ENCODE measurements around the gene LONP2. TPM values are rescaled to one million over a fixed set of nuclear protein-coding genes. Genes with fewer than 3 reads are reported as not detected.
A peak's percentile ranks its signal among the peaks of the same experiment; 100 is the strongest.

LONP2 gene, protein sequence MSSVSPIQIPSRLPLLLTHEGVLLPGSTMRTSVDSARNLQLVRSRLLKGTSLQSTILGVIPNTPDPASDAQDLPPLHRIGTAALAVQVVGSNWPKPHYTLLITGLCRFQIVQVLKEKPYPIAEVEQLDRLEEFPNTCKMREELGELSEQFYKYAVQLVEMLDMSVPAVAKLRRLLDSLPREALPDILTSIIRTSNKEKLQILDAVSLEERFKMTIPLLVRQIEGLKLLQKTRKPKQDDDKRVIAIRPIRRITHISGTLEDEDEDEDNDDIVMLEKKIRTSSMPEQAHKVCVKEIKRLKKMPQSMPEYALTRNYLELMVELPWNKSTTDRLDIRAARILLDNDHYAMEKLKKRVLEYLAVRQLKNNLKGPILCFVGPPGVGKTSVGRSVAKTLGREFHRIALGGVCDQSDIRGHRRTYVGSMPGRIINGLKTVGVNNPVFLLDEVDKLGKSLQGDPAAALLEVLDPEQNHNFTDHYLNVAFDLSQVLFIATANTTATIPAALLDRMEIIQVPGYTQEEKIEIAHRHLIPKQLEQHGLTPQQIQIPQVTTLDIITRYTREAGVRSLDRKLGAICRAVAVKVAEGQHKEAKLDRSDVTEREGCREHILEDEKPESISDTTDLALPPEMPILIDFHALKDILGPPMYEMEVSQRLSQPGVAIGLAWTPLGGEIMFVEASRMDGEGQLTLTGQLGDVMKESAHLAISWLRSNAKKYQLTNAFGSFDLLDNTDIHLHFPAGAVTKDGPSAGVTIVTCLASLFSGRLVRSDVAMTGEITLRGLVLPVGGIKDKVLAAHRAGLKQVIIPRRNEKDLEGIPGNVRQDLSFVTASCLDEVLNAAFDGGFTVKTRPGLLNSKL
- polyA plus RNA-seq: 31.8 TPM

DNA sequence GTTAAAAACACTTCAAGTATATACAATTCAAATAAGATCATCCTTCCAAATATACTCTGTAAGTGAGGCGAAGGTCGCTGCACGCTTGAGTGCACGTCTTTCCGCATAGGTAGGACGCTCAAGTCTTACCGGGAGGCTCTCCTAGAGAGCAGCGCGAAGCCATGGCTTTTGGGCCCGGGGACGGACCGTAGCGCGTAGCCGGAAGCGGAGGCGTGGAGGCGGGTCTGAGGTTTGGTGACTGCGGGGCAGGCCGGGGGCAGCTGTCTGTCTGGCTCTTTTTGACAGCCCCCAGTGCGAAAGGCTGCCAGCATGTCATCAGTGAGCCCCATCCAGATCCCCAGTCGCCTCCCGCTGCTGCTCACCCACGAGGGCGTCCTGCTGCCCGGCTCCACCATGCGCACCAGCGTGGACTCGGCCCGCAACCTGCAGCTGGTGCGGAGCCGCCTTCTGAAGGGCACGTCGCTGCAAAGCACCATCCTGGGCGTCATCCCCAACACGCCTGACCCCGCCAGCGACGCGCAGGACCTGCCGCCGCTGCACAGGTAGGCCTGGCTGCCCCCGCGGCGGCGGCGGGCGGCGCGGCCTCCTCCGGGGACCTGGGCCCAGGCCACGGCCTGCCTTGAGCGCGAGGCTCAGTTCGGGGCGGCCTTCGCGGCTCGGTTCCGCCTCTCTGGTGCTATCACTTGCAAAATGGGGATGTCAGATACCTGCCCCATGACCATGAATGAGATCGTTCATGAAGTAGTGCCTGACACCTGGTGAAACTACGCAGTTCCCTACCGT, at the start of gene LONP2:
Gene LONP2, plus strand, starts transcription at position 221 of the 783 bp plus-strand sequence. Its CDS starts 89 bp downstream, at position 310.
- H3K36me3 Mint-ChIP-seq: peaks cover 7% of the 10 kb centered on the region
- H3K4me1 Mint-ChIP-seq: peaks cover 22 to 29% (median 28%) of the 10 kb centered on the region in 3 donors
- no peaks in the 10 kb centered on the region for H3K27me3 Mint-ChIP-seq
- H3K9me3 Mint-ChIP-seq: peaks cover 0 to 6% (median 0%) of the 10 kb centered on the region in 3 donors
- peak within 1 kb of the TSS; percentile 87 to 98 (median 96) for H3K27ac Mint-ChIP-seq
- H3K4me3 Mint-ChIP-seq: peak within 1 kb of the TSS; percentile 92 to 99 (median 94)

DNA sequence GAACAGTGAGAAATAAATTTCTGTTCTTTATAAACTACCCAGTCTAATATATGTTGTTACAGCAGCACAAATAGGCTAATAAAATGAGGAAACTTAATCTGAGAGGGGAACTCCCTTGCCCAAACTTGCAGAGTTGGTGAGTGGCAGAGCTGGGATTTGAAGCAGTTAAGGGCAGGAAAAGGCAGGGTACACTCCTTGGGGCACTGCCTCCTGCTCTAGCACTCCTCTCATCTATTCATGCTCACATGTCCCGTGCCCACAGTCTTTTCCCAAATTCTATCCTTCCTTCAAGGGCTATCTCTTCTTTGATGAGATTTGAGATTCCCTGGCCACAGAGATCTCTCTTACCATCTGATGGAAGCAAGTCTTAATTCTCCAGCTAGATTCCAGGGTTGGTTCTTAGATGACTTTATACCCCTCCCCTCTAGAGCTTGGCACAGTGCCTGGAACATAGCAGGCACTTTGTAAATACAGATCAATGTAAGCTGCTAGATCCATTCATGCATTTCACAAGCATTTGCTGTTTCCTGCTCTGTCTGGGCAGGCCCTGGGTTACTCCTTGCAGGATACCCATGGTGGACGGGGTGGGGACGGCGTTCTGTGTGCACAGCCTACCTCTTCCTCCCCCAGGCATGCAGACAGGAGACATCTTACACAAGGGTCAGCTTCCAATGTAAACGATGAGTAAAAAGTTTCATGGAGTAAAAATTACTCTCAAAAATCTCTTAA, 49.1 kb upstream of the LONP2 start:
- Mint-ChIP-seq H3K27ac (no peak overlapping the region), H3K9me3 (peaks cover 0 to 4% (median 2%) of the 10 kb centered on the region in 3 donors)

DNA sequence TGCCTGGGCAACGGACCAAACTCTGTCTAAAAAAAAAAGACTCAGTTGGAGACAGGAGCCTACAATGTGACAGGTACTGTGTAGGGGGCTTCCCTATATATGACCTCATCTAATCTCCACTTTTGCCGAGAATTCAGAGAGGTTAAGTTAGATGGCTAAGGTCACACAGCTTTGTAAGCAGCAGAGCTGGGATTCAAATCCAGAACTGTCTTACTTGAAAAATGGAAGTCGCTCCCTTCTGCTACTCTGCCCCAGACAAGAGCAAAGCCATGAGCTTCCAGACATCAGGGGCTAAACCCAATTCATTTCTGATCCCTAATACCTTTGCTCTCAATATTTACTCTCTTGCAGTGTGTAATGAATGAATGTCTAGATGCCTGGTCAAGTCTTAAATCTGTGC, 46.8 kb upstream of the LONP2 start:
- Mint-ChIP-seq H3K36me3 (no peaks in the 10 kb centered on the region), H3K4me1 (no peaks in the 10 kb centered on the region), H3K27me3 (peaks cover 6% of the 10 kb centered on the region), H3K4me3 (no peak overlapping the region), H3K9me3 (peaks cover 0 to 4% (median 2%) of the 10 kb centered on the region in 3 donors), H3K27ac (no peak overlapping the region)

More for the DNA sequence above, 49.1 kb upstream of the LONP2 start:
- Mint-ChIP-seq H3K4me1 (peaks cover 0 to 1% (median 1%) of the 10 kb centered on the region in 3 donors), H3K27me3 (peaks cover 4% of the 10 kb centered on the region), H3K4me3 (no peak overlapping the region), H3K36me3 (peaks cover 3% of the 10 kb centered on the region)

DNA sequence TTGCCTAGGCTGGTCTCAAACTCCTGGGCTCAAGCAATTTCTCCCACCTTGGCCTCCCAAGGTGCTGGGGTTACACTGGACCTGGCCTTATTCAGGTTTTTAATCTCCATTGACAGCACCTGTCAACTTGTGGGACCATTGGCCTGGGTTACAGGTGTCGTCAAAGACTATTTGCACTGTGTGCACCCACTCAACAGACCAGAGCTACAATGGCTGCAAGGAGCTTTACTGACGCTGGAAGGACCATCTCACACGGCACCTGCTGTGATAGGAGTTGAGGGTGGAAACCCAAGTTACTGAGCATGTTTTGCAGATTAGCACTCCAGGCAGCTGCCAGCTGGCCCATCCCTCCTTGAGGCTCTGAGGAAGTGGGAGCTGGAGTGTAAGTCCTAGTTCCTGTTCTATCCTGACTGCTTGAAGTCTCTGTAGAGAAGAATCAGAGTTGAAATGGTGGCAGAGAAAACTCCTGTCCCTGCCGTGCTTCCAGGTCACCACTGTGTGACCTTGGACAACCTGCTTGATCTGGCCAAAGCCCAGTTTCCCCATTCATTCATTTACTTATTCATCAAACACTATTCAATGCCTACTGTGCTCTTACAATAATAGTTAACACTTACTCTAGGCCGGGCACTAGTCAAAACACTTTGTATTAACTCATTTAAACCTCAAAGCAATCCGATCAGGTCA, 42.4 kb upstream of the LONP2 start:
- H3K27ac Mint-ChIP-seq: no peak overlapping the region
- H3K4me1 Mint-ChIP-seq: no peaks in the 10 kb centered on the region
- H3K27me3 Mint-ChIP-seq: peaks cover 14% of the 10 kb centered on the region
- peaks cover 0 to 4% (median 2%) of the 10 kb centered on the region in 3 donors for H3K9me3 Mint-ChIP-seq
- no peak overlapping the region for H3K4me3 Mint-ChIP-seq
- no peaks in the 10 kb centered on the region for H3K36me3 Mint-ChIP-seq

DNA sequence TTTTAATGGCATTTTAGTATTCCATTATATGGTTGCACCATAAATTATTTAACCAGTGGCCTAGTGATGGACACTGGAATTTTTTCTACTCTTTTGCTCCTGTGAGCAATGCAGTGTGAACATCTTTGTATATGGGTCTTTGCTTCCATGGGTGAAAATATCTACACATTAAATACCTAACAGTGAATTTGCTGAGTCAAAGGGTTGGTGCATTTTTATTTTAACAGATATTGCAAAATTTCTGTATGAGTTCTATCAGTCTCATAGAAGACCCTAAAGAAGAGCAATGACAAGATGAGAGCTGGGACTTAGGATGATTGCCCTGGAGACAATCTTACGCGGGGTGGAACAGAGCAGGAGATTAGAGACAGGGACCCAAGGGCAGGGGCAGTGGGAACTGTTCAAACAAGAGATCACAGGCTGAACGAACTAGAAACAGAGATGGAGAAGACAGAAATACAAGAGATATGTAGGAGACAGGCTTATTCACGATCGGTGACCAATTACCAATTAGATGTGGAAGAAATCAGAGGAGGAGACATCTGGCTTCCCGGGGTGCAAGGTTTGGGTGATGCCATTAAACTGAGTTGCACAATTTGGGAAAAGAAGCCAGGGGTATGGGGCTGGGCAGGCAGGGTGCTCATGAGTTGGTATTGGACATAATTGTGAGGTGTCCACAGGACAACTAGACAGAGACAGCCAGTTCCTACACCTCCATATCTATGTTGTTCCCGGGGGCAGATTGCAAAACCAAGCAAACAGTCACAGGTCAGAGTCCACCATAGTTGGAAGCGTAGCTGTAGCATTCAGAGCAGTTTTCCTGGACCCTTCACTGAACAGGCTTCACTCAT, 39.9 kb upstream of the LONP2 start:
- Mint-ChIP-seq H3K4me1 (peaks cover 0 to 2% (median 0%) of the 10 kb centered on the region in 3 donors), H3K27me3 (peaks cover 14% of the 10 kb centered on the region), H3K4me3 (no peak overlapping the region), H3K27ac (no peak overlapping the region), H3K9me3 (no peaks in the 10 kb centered on the region), H3K36me3 (peaks cover 2% of the 10 kb centered on the region)

DNA sequence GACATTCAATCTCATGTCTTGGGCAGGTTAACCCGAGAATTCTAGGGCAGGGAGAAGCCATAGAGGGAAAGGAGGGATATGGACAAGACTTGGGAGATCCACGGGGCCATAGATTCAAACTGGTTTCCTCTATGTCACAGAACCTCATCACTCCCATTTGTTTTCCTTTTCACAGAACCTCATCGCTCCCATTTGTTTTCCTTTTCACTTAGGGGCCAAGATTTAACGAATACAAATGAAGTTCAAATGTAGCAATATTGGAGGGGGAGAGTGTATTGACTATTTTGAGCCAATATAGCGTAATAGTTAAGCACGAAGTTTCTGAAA, 39.3 kb upstream of the LONP2 start:
- Mint-ChIP-seq H3K27ac (no peak overlapping the region), H3K36me3 (peaks cover 2% of the 10 kb centered on the region), H3K27me3 (peaks cover 14% of the 10 kb centered on the region), H3K9me3 (no peaks in the 10 kb centered on the region), H3K4me3 (no peak overlapping the region), H3K4me1 (peaks cover 0 to 2% (median 0%) of the 10 kb centered on the region in 3 donors)

DNA sequence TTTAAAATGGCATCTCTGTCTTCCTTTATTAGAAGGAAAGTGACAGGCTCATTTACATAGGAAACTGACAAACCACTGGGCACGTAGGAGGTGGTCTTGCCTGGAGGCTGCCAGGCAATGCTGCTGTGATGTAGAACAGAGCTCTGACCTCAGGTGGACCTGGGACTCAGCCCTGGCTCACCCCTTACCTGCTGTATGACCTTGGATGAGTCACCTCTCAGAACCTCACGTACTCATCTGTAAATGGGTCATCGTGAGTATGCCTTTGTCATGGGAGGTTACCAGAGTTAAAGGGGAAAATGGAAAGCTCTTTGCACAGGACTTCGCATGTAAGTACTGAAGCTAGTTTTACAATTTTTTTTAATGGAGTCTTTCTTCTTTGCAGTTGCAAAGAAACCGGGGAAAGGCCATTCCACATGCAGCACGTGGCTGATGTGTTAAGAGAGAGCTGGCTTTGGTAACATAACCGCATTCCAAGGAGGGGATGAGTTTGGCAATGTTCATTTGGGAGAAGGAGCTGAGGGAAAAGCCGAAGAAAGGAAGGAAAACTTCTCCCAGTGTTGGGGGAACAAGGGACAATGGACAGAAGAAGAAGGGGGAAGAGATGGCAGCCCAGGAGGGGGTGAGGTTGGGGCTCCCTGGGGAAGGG, 37.4 kb upstream of the LONP2 start:
- Mint-ChIP-seq H3K9me3 (no peaks in the 10 kb centered on the region), H3K36me3 (peaks cover 2% of the 10 kb centered on the region), H3K27me3 (peaks cover 12% of the 10 kb centered on the region), H3K4me3 (peak overlapping the region in 1 of 4 donors; percentile 4), H3K27ac (no peak overlapping the region), H3K4me1 (peaks cover 0 to 2% (median 0%) of the 10 kb centered on the region in 3 donors)

DNA sequence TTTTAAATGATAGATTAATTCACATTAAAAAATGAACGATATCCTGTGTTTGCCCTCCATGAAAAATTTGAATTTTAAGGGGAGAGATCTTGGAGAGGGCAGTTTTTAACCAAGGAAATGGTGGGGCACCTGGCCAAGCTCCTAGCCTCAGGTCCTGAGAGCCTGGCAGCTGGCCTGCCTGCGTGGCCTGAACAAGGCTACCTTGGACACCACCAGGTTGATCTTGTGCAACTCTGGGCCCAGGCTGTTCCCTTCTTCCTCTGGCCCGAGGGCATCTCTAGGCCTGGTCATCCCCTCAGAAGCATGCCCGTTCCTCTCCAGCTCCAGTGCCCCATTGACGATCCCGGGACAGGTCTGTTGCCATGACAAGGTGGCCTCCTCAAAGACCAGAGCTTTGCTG, 33.4 kb upstream of the LONP2 start:
- H3K27me3 Mint-ChIP-seq: peaks cover 6% of the 10 kb centered on the region
- H3K4me3 Mint-ChIP-seq: no peak overlapping the region
- peaks cover 2% of the 10 kb centered on the region for H3K36me3 Mint-ChIP-seq
- H3K9me3 Mint-ChIP-seq: no peaks in the 10 kb centered on the region
- peaks cover 0 to 2% (median 0%) of the 10 kb centered on the region in 3 donors for H3K4me1 Mint-ChIP-seq
- no peak overlapping the region for H3K27ac Mint-ChIP-seq

DNA sequence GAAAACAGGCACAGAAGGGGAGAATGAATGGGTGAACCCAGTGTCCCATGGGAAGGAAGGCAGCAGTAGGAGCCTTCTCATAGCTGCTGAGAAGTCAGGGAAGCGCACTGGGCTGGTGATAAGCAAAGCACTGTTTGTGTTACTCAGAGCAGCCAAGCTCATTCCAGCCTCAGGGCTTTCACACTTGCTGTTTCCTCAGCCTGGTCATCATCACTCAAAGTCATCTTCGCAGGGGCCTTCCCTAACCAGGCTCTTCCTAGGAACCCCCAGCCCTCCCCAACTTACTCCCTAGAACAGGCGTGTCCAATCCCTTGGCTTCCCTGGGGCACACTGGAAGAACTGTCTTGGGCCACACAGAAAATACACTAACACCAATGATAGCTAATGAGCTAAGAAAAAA, 32.1 kb upstream of the LONP2 start:
- peaks cover 7% of the 10 kb centered on the region for H3K27me3 Mint-ChIP-seq
- H3K9me3 Mint-ChIP-seq: no peaks in the 10 kb centered on the region
- no peaks in the 10 kb centered on the region for H3K36me3 Mint-ChIP-seq
- H3K4me3 Mint-ChIP-seq: no peak overlapping the region
- no peak overlapping the region for H3K27ac Mint-ChIP-seq
- H3K4me1 Mint-ChIP-seq: no peaks in the 10 kb centered on the region

DNA sequence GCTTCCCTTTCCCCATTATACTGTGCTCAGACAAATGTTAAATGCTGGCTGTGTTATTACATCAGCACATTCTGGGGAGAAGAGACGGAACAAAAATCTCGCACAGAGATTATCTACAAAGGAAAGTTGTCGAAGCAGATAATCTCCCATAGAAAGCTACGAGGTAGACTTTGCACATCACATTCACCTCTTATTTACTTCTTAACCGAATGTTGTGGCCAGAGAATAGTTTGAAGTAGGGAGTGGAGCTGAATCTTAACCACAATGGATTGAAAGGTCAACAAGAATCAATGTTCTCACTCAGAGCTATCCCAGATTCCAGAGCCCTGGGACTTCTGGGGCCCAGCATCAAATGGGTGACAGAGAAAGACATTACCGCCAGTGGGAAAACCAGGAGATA, 28.4 kb upstream of the LONP2 start:
- H3K4me3 Mint-ChIP-seq: peak overlapping the region in 1 of 4 donors; percentile 9
- H3K27ac Mint-ChIP-seq: no peak overlapping the region
- no peaks in the 10 kb centered on the region for H3K4me1 Mint-ChIP-seq
- no peaks in the 10 kb centered on the region for H3K9me3 Mint-ChIP-seq
- H3K36me3 Mint-ChIP-seq: peaks cover 2% of the 10 kb centered on the region
- H3K27me3 Mint-ChIP-seq: peaks cover 7% of the 10 kb centered on the region

DNA sequence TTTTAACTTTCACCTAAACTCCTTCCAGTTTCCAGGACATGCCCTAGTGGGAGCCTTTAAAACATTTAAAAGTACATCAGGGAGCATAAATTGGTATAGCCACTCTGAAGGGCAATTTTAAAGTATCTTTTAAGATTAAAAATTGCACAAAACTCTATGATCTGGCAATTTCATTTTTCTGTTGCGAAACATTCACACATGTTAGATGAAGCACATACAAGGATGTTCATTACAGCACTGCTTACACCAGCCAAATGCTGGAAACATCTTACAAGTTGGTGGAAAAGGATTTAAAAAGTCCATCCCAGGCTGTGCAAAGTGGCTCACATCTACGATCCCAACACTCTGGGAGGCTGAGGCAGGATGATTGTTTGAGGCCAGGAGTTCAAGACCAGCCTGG, 26.4 kb upstream of the LONP2 start:
- H3K36me3 Mint-ChIP-seq: peaks cover 2% of the 10 kb centered on the region
- no peaks in the 10 kb centered on the region for H3K9me3 Mint-ChIP-seq
- H3K4me1 Mint-ChIP-seq: no peaks in the 10 kb centered on the region
- H3K27ac Mint-ChIP-seq: no peak overlapping the region
- H3K4me3 Mint-ChIP-seq: no peak overlapping the region
- peaks cover 5% of the 10 kb centered on the region for H3K27me3 Mint-ChIP-seq

DNA sequence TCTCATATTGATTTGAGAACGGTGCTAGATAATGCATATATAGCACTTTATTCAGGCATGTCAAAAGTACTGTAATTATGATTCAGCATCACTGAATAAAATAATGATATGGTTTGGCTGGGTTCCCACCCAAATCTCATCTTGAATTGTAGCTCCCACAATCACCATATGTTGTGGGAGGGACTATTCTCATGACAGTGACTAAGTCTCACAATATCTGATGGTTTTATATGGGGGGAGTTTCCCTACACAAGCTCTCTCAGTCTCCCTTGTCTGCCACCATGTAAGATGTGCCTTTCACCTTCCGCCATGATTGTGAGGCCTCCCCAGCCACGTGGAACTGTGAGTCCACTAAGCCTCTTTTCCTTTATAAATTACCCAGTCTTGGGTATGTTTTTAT, 25.6 kb upstream of the LONP2 start:
- no peak overlapping the region for H3K27ac Mint-ChIP-seq

DNA sequence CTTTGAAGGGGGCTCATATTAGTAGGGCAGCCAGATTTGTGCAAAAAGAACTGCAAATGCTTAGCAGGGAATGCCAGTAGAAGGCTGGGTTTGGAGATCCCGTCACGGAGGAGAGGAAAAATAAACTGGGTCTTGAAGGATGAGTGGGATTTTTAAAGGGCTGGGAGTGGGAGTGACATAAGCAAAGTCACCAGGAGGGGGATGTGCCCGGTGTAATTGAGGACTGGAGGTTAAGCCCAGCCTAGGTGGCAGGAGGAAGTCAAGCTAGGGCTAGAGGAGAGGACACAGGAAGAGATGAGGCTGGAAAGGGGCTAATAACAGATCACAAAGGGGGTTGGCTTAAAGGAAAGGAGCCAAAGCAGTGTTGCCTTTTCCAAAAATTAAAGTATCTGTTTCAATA, 23.2 kb upstream of the LONP2 start:
- H3K4me1 Mint-ChIP-seq: no peaks in the 10 kb centered on the region
- no peak overlapping the region for H3K4me3 Mint-ChIP-seq
- H3K36me3 Mint-ChIP-seq: peaks cover 2% of the 10 kb centered on the region
- peaks cover 4% of the 10 kb centered on the region for H3K27me3 Mint-ChIP-seq
- no peak overlapping the region for H3K27ac Mint-ChIP-seq
- H3K9me3 Mint-ChIP-seq: no peaks in the 10 kb centered on the region

More for the DNA sequence above, 25.6 kb upstream of the LONP2 start:
- Mint-ChIP-seq H3K27me3 (peaks cover 5% of the 10 kb centered on the region), H3K9me3 (no peaks in the 10 kb centered on the region), H3K4me1 (no peaks in the 10 kb centered on the region), H3K4me3 (no peak overlapping the region), H3K36me3 (peaks cover 2% of the 10 kb centered on the region)
